ENCODE measurements around the gene TMPRSS9.

TMPRSS9 gene

DNA sequence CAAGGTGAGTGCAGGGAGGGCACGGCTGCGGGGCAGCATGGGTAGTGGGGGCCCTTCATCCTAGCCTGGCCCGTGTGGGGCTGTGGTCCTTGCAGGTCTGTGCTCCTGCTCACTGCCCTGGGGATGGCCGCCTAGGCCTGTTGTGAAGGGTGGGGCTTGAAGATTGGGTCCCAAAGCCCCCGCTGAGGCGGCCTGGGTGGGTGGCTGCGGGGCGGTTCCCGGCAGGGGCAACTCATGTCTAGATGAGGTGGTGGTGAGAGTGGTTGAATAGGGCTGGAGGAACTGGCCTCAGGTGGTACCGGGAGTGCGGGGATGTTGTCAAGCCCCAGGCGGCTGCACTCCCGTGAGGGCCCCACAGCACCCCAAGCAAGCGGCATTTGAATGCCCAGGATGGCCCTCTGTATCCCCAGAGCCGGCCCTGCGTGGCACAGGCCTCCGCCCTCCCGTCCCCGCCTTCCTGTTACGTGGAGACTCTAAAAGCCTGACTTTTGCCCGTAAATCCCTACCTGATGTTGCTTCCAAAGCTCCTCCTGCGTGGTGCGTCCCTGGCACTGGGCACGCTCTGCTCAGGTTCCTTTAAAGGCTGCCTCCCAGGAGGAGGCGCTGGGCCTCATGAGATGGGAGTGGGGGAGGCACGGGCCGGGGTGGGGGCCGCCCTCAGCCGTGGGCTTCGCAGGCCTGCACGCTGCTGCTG is 16.6 kb upstream of the TMPRSS9 start:
- POLR2A ChIA-PET, result no interaction called here
- CTCF ChIA-PET, result no interaction called here
- Histone ChIP-seq H3K27ac (ENCODE audit: extremely low read depth, low read depth, low read length) (no peak overlapping the region), H3K36me3 (ENCODE audit: control insufficient read depth in 2 of 2, insufficient read depth in 1 of 2, low read length in 2 of 2) (peaks cover 0 to 50% of the 10 kb centered on the region in 2 experiments; a peak in 2 of 3 replicates), H3K4me3 (ENCODE audit: low read depth, low read length) (no peak overlapping the region), H3K9me3 (ENCODE audit: control insufficient read depth, insufficient read depth, low read depth, low read length) (no peaks in the 10 kb centered on the region), H3K4me1 (ENCODE audit: control insufficient read depth, insufficient read depth, low read length) (no peaks in the 10 kb centered on the region)
- no peak for TF ChIP-seq SALL2 (tag by site-specific recombination; IDR thresholded peaks at IDR 0.05; ENCODE audit: borderline replicate concordance)

GRCh38 chr19:2344381-2344870 is 15.6 kb upstream of the TMPRSS9 start:
- CTCF ChIA-PET, result no interaction called here
- Histone ChIP-seq H3K4me1 (ENCODE audit: control insufficient read depth, insufficient read depth, low read length) (no peaks in the 10 kb centered on the region), H3K4me3 (ENCODE audit: low read depth, low read length) (no peak overlapping the region), H3K9me3 (ENCODE audit: control insufficient read depth, insufficient read depth, low read depth, low read length) (no peaks in the 10 kb centered on the region), H3K36me3 (ENCODE audit: control insufficient read depth in 2 of 2, insufficient read depth in 1 of 2, low read length in 2 of 2) (peaks cover 0 to 48% of the 10 kb centered on the region in 2 experiments; a peak in 2 of 3 replicates), H3K27ac (ENCODE audit: extremely low read depth, low read depth, low read length) (no peak overlapping the region)
- POLR2A ChIA-PET, result no interaction called here
- no peak for TF ChIP-seq ZNF645 (tag by site-specific recombination; IDR thresholded peaks at IDR 0.05)
- no peak for TF ChIP-seq GLIS1 (tag by site-specific recombination; IDR thresholded peaks at IDR 0.05)
- no peak for TF ChIP-seq ZNF660 (tag by site-specific recombination; IDR thresholded peaks at IDR 0.05)
- TF ChIP-seq SALL2 (tag by site-specific recombination; IDR thresholded peaks at IDR 0.05; ENCODE audit: borderline replicate concordance), result no peak
- TF ChIP-seq ZNF560 (tag by site-specific recombination; IDR thresholded peaks at IDR 0.05; ENCODE audit: borderline replicate concordance), result no peak
- no peak for TF ChIP-seq ZNF610 (tag by site-specific recombination; IDR thresholded peaks at IDR 0.05; ENCODE audit: borderline replicate concordance)
- no peak for TF ChIP-seq TSHZ1 (tag by site-specific recombination; IDR thresholded peaks at IDR 0.05; ENCODE audit: borderline replicate concordance)
- TF ChIP-seq, protein P1, sequence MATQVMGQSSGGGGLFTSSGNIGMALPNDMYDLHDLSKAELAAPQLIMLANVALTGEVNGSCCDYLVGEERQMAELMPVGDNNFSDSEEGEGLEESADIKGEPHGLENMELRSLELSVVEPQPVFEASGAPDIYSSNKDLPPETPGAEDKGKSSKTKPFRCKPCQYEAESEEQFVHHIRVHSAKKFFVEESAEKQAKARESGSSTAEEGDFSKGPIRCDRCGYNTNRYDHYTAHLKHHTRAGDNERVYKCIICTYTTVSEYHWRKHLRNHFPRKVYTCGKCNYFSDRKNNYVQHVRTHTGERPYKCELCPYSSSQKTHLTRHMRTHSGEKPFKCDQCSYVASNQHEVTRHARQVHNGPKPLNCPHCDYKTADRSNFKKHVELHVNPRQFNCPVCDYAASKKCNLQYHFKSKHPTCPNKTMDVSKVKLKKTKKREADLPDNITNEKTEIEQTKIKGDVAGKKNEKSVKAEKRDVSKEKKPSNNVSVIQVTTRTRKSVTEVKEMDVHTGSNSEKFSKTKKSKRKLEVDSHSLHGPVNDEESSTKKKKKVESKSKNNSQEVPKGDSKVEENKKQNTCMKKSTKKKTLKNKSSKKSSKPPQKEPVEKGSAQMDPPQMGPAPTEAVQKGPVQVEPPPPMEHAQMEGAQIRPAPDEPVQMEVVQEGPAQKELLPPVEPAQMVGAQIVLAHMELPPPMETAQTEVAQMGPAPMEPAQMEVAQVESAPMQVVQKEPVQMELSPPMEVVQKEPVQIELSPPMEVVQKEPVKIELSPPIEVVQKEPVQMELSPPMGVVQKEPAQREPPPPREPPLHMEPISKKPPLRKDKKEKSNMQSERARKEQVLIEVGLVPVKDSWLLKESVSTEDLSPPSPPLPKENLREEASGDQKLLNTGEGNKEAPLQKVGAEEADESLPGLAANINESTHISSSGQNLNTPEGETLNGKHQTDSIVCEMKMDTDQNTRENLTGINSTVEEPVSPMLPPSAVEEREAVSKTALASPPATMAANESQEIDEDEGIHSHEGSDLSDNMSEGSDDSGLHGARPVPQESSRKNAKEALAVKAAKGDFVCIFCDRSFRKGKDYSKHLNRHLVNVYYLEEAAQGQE (tag by site-specific recombination; IDR thresholded peaks at IDR 0.05), result peak; percentile 81

DNA sequence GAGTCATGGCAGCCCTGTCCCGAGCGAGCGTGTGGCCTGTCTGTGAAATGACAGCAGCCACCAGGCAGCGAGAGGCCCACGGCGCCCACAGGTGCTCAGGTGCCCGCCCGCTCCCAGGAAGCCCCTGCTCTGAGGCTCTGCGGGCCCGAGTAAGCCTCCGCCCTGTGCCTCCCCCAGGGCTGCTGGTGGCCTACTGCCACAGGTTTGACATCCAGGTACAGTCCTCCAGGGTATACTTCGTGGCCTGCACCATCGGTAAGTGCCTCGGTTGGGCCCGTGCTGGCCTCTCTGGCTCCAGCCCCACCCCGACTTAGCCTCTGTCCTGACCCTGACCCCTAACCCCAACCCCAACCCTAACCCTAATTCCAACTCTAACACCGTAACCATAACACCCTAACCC is 15.0 kb upstream of the TMPRSS9 start:
- POLR2A ChIA-PET, result no interaction called here
- Histone ChIP-seq H3K36me3 (ENCODE audit: control insufficient read depth in 2 of 2, insufficient read depth in 1 of 2, low read length in 2 of 2) (peaks cover 0 to 49% of the 10 kb centered on the region in 2 experiments; a peak in 2 of 3 replicates), H3K9me3 (ENCODE audit: control insufficient read depth, insufficient read depth, low read depth, low read length) (no peaks in the 10 kb centered on the region), H3K4me1 (ENCODE audit: control insufficient read depth, insufficient read depth, low read length) (no peaks in the 10 kb centered on the region), H3K4me3 (ENCODE audit: low read depth, low read length) (no peak overlapping the region), H3K27ac (ENCODE audit: extremely low read depth, low read depth, low read length) (no peak overlapping the region)
- CTCF ChIA-PET, result no interaction called here
- TF ChIP-seq ZNF169 (tag by site-specific recombination; IDR thresholded peaks at IDR 0.05), result no peak

All from HEK293 (cell line).